ENCODE results near the gene OR14A2.
"Not testable (repeated sequence)": the region's sequence is repeated elsewhere in the genome, so short reads cannot be mapped to it uniquely, and the experiment has no call there.

The OR14A2 gene

GRCh38 chr1:247748041-247748440 is at the start of gene OR14A2:
Gene OR14A2, minus strand, starts transcription at chr1:247748141.
- no peak for DNase-seq

DNA sequence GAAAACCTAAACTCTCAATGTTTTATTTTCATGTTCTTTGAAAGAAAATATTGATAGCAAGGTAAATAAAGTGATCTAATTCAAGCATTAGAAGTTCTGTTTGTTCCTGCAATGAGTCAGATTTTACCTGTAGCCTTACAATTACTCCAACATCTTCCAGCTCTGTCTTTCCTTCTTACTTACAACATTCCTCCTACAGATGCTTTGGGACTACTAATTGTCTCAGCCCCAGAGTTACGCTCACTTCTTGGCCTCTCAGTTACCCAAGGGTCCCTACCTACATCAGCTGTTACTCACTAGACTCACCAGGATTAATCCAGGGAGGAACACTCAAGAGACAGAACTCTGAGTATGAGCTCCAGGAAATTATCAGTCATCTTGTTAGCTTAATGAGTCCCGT is 49.6 kb upstream of the OR14A2 start:
- DNase-seq = no peak

DNA sequence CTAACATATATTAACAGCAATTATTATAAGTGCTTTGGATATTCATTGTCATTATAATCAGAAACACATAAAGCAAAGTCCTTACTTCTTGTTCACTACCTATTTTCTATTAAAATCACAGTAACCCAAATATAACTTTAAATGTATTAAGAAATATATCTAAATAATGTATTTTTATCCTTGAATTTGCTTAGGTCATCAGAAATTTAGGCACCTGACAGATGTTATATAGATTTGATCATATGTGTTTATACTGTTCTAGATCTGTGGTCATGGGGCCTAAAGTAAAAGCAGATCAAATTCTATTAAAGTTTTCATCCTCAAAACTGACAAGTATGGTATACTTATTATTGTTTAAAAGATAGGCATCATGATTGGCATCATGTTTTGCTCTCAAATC is 21.7 kb upstream of the OR14A2 start:
- DNase-seq = no peak

DNA sequence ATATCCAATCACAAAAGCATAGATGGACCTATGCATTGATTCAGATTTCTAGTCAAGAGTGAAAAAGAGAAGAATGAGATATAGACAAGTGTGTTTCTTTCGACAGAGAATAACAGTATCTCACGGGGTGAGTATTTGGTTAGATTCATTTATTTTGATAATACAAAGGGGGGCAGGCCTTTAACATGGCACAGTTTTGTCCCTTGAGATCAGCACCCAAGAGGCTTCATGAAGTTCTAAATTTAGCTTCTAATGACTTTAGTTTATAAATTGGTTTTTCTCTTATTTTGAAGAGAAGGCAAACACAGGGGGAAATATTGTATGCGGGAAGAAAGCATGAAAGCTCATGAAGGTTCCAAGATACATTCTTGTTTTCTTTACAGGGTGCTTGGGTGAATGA is 12.5 kb upstream of the OR14A2 start, which contains the start of gene OR1C1:
Gene OR1C1, minus strand, starts transcription at position 101 of the 400 bp plus-strand sequence. CDS start 2,150 bp downstream, outside the sequence.
- no peak for DNase-seq

DNA sequence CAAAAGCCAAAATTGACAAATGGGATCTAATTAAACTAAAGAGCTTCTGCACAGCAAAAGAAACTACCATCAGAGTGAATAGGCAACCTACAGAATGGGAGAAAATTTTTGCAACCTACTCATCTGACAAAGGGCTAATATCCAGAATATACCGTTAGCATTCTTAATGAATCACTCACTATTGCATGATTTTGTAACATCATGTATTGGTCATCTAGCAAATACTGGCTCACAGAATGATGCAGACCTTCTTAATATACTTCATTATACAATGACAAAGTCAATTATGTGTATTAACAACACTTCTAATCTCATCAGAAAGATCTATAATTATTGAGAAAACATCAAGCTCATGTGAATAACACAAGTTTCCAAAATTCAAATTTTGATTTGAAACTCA is 6.4 kb upstream of the OR14A2 start:
- DNase-seq = not testable (repeated sequence)

DNA sequence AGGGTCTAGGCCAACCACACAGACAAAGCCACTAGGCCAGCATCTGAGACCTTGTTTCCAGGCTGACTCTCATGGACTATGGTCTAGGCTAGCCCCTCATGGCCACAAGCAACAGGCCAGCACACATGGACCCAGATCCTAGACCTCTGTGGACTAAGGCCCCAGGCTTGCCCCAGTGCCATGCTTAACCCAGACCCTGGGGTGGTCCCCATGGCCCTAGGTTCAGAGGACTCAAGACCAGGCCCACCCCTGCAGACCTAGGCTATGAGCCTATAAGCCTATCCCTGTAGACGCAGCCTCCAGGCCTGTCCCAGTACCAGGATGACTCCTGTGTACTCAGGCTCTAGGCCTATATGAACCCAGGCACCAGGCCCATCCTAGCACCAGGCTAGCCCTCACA is 1.9 kb upstream of the OR14A2 start:
- DNase-seq = no peak

DNA sequence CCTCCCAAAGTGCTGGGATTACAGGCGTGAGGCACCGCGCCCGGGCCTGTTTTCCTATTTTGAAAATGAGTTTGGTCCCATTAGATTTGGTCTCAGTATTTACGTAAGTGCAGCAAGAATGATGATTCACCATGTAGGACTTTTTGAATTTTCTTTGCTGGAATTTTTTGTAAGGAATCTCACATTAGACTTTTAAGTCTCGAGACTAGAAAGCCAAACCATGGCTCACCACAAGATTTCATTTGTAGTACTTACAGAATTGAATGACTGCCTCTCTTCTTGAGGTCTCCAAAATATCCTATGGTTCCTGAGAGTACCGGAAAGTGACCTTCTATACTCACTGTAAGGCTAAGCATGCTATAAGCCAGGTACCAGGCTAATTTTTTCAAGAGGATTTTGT is 325 bp downstream of the OR14A2 start:
- no peak for DNase-seq

DNA sequence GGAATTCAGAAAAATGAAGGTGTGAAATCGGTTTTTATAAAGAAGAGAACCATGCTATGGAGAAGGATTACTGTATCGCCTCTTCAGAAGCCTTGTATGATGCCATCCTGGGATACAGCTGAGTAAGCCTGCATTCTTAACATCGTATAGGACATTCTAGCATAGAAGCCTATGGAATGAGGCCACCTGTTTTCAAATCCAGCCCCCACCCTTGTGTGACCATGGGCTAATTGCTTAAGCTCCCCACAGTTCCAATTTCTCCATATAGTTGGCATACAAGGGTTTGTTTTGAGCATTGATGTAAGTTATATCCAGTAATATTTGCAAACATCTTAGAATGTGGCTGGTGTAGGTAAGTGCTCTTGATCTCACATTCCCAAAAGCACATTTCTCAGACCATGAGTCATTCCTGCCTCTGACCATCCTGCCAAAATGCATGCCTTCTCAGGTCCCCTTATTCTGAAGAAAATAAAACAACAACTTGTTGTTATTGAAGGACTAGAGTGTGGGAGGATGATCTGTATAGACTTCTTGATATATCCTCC is 1.5 kb downstream of the OR14A2 start:
- DNase-seq = no peak

DNA sequence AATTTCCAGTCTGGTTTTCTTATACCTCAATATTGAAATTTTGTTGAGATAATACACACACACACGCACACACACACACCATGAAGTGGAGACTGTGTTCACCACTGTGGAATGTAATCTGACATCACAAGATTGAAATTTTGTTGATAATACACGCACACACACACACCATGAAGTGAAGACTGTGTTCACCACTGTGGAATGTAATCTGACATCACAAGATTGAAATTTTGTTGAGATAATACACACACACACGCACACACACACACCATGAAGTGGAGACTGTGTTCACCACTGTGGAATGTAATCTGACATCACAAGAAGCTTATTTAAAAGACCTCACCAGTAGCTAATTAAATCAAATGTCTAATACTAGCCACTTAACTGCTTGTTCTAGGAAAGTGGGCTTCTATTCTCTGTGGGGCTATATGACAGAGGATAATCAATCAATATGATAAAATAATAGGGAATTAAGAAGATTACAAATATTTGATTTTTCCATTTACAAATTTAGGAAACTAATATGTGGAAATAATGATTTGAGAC is 5.7 kb downstream of the OR14A2 start:
- not testable (repeated sequence) for DNase-seq

DNA sequence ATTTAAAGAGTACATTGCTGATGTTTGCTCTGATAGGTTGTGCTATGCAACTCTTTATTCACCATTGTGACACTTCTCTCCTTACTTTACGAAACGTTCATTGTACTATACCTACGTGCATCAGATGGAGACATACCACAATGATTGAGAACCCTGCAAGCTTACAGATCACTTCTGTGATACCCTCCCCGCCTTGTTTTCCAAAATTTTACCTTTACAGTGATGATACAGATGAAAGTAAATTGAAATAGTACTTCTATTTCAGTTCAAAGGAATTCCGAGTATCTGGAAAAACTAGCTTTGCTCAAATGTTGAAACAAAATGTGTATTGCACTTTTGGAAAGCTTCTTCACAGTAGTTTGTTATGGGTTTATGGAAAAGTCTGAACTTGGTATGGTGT is 6.2 kb downstream of the OR14A2 start:
- no peak for DNase-seq

GRCh38 chr1:247740721-247741120 is 7.2 kb downstream of the OR14A2 start:
- no peak for DNase-seq

DNA sequence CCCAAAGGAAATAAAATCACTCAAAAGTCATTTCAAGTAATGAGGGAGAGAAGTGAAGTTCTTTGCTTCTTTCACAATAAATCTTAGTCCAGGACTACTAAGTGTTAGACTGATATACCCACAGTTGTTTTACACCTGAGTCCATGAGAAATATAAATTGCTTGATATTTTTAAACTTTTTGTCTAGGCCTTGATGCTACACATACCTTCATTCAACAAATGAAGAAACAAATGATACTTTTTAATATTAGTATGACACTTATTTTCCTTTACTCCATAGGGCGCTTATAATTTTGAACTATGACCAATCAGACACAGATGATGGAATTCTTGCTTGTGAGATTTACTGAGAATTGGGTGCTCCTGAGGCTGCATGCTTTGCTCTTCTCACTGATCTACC is 9.6 kb downstream of the OR14A2 start, which contains the start of gene OR14K1:
Gene OR14K1, plus strand, starts transcription at position 301 of the 400 bp plus-strand sequence. Its CDS starts 0 bp downstream, at position 301.
- DNase-seq = no peak

DNA sequence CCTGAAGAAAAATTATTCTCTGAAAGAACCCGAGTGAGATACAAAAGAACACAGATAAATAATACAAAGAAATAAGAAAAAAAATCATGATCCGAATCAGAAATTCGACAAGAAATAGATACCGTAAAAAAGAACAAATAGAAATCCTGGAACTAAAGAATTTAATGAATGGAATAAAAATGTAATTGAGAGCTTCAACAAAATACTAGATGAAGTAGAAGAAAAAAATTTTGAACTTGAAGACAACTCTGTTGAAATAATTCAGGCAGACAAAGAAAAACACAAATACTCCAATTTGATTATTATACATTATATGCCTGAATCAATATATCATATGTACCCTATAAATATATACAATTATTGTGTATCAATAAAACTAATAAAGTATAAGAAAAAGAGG is 26.7 kb downstream of the OR14A2 start:
- no peak for DNase-seq

GRCh38 chr1:247716546-247716945 is 31.4 kb downstream of the OR14A2 start, which contains the start of gene OR6F1:
Gene OR6F1, minus strand, starts transcription at chr1:247716646. Its CDS starts 3,891 bp downstream, at chr1:247712755.
- no peak for DNase-seq

GRCh38 chr1:247713753-247714152 is 34.2 kb downstream of the OR14A2 start:
- DNase-seq = no peak

DNA sequence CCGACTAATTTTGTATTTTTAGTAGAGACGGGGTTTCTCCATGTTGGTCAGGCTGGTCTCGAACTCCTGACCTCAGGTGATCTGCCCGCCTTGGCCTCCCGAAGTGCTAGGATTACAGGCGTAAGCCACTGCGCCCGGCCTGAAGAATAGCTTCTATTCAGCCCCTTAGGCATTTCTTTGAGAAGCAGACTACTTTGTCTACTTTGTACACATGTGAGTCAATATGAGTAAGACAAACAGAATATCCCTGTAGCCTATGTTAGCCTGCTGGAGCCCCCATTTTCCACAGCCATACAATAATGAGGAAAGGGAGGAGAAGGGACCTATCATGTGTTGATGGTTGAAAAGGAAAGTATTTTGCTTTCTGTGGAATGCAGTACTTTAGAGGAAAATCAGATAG is 37.3 kb downstream of the OR14A2 start:
- not testable (repeated sequence) for DNase-seq

GRCh38 chr1:247701338-247701737 is 46.6 kb downstream of the OR14A2 start:
- DNase-seq = no peak

DNA sequence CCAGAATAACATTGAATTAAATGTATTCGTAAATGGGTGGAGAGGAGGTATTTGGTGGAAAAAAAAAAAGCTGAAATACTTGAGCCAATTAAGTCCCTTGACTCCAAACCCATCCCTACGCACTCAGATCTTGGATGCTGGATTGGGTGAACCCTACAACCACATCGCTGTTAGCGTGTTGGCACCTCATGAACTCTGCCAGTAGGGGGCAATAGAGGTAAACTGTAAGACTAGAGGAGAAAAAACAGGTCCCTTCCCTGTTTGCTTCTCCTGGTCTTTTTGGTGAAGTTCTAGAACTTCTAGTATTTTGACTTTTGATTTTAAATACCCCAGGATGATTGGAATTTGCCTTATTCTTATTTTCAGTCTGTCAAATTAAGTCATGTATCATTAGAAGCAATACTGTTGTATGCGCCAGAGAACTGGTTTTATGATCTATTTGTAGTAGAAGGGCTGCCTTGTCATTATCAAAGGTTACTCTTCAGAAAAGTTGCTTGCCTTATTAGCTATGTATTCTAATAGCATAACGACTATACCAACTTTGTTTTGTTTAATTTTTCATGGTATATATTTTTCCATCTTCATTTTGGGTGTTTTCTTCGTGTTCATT is 66.5 kb downstream of the OR14A2 start:
- peak; percentile 54 for DNase-seq

DNA sequence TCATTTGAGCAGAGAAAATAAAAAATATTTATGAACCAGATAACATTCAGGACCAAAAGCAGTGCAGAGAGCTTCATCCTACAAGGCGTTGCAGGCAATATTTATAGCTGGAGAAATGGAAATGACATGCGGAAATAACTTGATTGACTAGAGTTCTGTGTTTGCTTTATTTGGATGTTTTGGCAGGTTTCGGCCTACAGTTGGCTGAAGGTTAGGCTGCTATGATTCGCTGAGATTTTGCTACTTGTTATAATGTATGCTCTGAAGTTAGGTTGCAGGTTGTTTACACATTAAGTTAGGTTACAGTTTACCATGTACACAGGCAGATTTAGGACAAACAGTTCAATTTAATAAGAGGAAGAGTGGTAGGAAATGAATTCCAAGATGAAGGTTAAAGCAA is 67.8 kb downstream of the OR14A2 start:
- no peak for DNase-seq

DNA sequence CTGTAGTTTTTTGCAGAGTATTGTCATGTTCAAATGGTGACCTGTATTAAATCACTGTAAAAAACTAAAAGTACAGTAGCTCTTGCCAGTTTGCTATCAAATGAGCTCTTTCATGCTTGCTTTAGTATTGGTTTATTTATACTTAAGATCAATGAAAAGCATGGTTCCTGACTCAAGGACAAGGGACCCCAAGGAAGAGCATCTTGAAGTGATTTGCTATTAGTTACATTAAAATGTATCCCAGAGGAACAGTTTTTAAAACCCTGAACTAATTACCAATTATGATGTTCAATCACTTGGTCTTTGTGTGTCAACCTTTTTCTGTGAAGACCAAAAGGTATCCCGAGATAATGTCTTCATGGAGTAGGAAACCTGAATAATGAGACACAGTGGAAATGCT is 68.3 kb downstream of the OR14A2 start, which contains the start of gene OR13G1:
Gene OR13G1, minus strand, starts transcription at position 101 of the 400 bp plus-strand sequence. CDS start 6,698 bp downstream, outside the sequence.
- no peak for DNase-seq

Measured in activated CD4-positive, alpha-beta T cell treated with anti-CD3 and anti-CD28 coated beads, Interleukin-2, amount 50 U/mL, for 16 hours (primary cell).